Measurements from ENCODE around the gene GPR158.
"Not testable (repeated sequence)": the region's sequence is repeated elsewhere in the genome, so short reads cannot be mapped to it uniquely, and the experiment has no call there.

Gene GPR158

GRCh38 chr10:25304606-25305005 is 129.8 kb downstream of the GPR158 start:
- no peak for DNase-seq (ENCODE audit: low read depth)

- no peak for DNase-seq (ENCODE audit: low read depth)
These were observed 131.6 kb downstream of the GPR158 start for GRCh38 chr10:25306386-25306785.

GRCh38 chr10:25308278-25308677 is 133.5 kb downstream of the GPR158 start:
- DNase-seq (ENCODE audit: low read depth), result no peak

GRCh38 chr10:25317596-25318211 is 142.9 kb downstream of the GPR158 start:
- not testable (repeated sequence) for DNase-seq (ENCODE audit: low read depth)

DNA sequence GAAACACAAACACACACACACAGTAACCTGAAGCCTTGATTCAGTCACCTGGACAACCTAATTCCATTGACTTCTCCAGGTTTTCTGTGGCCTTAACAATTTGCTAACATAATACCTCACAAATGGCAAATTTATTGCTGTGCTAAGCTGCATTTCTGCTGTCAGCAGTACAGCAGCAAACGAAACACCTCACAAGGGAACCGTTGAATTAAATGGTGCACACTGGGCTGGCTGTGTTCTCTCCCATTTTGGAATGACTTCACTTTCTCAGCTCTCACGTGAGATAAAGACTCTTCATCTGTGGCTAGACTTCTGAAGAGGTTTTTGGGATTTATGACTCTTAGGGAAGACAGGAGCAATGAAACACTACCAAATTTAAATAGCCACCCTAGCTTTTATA is 152.5 kb downstream of the GPR158 start:
- DNase-seq (ENCODE audit: low read depth), result no peak

DNA sequence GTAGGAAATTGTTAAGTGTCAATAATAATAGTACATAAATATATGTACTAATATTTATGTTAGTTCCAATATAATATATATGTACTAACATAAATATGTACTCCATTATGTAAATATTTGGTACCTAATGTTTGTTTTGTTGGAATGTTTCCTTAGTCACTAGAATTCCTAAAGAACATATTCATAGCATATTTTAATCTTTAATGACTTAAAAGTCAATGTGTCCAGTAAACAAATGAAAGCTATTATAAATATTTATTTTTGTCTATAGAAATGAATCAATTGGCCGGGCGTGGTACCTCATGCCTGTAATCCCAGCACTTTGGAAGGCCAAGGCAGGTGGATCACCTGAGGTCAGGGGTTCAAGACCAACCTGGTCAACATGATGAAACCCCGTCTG is 153.6 kb downstream of the GPR158 start:
- no peak for DNase-seq (ENCODE audit: low read depth)

- DNase-seq (ENCODE audit: low read depth), result not testable (repeated sequence)
These were observed 154.8 kb downstream of the GPR158 start for GRCh38 chr10:25329587-25329986.

- DNase-seq (ENCODE audit: low read depth), result no peak
These were observed 159.6 kb downstream of the GPR158 start for GRCh38 chr10:25334445-25334844.

GRCh38 chr10:25336330-25336729 is 161.5 kb downstream of the GPR158 start:
- DNase-seq (ENCODE audit: low read depth), result no peak

GRCh38 chr10:25338271-25338670 is 163.5 kb downstream of the GPR158 start:
- DNase-seq (ENCODE audit: low read depth), result no peak

GRCh38 chr10:25339966-25340365 is 165.2 kb downstream of the GPR158 start:
- no peak for DNase-seq (ENCODE audit: low read depth)

- DNase-seq (ENCODE audit: low read depth), result no peak
These were observed 174.7 kb downstream of the GPR158 start for GRCh38 chr10:25349520-25349919.

DNA sequence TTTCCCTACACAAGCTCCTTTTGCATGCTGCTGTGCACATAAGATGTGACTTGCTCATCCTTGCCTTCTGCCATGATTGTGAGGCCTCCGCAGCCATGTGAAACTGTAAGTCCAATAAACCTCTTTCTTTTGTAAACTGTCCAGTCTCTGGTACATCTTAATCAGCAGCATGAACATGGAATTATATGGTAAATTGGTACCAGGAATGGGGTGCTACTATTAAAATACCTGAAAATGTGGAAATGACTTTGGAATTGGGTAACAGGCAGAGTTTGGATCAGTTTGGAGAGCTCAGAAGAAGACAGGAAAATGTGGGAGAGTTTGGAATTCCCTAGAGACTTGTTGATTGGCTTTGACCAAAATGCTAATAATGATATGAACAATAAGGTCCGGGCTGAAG is 181.8 kb downstream of the GPR158 start:
- no peak for DNase-seq (ENCODE audit: low read depth)

GRCh38 chr10:25357269-25357668 is 182.5 kb downstream of the GPR158 start:
- DNase-seq (ENCODE audit: low read depth), result no peak

DNA sequence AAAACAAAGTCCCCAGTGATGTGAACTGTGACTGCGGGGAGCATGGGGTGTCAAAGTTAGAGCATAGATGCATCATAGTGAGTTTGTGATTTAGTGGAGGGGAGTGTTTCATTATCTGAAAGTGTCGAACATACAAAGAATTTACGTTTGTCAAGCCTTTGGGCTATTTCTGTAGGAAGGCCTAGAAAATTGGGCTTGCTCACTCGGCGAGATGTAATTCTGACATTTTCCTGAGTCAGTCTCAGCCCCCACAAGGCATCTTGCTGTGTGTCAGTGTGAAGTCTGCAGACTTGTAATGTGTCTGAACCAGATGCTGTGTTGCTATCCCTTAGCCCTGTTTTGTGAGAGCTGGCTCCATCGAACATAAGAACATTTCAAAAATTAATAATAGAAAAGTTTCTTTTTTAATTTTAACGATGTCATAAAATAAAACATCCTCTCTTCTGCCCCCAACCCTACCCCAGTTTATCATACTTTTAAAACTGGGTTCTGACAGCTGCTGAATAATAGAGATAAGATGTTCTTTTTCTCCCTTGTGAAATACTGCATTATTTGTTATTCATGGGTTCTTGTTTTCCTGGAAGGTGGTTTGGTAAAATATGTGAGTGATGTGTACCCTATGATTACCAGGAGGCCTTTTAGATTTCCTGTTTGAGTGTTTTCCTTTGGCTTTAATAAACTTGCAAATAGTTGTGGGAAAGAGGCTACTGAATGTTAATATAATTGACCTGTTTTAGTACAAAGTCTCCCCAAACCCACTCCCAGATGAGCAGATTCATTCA is 207.4 kb downstream of the GPR158 start:
- DNase-seq (ENCODE audit: low read depth), result no peak

- DNase-seq (ENCODE audit: low read depth), result not testable (repeated sequence)
These were observed 208.1 kb downstream of the GPR158 start for GRCh38 chr10:25382901-25383300.

DNA sequence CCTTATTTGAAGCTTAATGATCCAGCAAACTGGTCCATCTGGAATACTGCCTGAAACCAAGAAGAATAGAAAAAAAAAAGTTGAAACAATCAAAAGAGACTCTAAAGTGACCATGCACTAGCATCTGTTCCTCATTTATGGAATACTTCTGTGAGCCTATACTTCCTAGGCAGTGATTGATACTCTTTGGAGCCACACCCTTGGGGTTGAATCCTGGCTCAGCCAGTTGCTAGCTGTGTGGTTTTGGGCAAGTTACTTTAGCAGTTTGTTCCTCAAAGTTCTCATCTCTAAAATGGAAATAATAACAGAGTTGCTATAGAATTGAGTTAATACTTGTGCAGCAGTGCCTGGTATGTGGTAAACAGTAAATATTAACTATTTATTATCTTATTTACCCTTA is 208.9 kb downstream of the GPR158 start:
- no peak for DNase-seq (ENCODE audit: low read depth)

DNA sequence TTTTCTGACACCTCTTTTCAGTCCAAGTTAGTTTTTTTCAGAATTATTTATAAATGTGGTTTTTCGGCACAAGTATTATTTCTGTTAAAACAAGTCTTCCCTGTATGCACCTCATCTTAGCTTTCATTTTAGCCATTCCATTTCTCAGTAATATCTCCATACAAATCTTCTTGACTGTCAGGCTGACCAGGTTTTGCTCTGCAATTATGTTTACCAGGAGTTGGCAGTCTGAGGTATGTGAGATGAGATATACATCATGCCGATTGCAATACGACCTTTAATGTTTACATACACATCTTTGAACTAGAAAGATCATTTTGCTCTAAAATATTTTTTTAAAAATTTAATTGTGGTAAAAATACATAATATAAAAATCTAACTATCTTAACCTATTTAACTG is 209.8 kb downstream of the GPR158 start:
- DNase-seq (ENCODE audit: low read depth), result no peak

DNA sequence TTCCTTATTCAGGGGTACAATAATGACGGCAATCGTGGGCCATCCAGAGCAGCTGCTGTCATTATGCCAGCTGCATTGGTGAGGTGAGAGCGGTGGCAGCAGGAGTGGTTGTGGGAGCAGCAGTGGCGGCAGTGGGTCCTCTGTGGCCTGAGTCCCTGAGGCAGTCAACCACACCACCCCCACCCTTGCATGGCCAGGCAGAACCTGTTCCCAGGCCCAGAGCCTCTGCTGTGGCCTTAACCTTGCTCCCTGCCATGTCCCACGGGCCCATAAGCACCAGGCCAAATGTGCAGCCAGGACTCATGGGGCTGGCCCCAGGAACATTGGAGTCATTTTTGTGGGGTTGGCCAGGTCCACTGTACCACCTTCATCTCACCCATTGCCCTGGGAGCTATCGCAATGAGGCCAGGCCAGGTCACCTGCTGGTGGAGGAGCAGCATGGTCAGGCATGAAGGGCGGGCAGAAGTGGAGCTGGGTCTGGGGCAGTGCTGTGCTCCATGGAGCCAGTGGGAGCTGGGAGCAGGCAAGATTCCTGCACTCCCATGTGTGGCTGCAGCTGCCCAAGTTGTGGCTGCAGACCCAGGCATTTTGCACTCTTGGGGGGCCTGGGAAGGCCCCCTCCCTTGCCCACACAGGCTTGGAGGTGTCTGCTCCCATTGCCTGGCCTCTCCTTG is 213.5 kb downstream of the GPR158 start:
- DNase-seq (ENCODE audit: low read depth), result no peak

DNA sequence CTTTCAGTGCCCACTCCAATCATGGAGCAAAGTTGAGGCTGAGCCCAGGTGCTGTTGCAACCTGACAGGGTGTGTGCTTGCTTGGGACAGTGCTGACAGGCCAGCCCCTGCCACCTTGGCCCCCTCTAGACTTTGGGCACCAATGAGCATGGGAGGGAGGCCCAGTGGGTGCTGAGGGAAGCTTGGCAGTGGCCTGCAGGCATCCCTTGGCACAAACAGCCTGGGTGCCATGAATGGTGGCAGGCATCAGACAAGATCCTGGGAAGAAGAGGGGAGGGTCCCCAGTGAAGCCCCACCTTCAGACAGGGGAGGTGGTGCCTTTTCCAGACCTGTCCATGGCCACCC is 214.0 kb downstream of the GPR158 start:
- no peak for DNase-seq (ENCODE audit: low read depth)

DNA sequence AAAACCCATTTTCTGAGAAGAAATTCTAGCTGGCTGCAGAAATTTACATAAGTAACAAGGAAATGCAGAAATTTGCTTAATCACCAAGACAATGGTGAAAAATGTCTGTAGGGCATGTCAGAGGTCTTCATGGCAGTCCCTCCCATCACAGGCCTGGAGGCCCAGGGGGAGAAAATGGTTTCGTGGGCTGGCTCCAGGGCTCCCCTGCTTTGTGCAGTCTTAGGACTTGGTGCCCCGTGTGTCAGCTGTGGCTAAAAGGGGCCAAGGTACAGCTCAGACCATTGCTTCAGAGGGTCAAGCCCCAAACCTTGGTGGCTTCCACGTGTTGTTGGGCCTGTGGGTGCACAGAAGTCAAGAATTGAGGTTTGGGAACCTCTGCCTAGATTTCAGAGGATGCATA is 215.9 kb downstream of the GPR158 start:
- DNase-seq (ENCODE audit: low read depth), result no peak

DNA sequence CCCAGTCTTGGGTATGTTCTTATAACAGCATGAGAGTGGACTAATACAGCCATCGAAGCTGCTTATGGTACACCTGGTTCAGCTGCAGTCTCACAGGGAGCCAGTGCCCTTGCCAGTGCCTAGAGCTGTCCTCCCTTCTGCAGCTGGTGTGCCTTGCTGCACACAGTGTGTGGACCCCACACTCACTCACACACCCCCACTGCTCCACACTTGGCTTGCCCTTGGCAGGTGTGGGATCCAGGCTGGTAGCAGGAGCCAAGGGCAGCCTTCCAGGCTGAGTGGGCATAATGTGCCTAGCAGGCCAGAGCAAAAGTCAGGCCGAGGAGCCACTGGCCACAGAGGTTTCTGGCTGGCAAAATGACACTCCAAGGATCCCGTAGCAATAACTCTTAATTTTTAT is 217.3 kb downstream of the GPR158 start:
- DNase-seq (ENCODE audit: low read depth), result no peak

- DNase-seq (ENCODE audit: low read depth), result no peak
These were observed 218.8 kb downstream of the GPR158 start for GRCh38 chr10:25393621-25394020.
